ENCODE data around the gene GTSE1. TPM values are rescaled to one million over a fixed set of nuclear protein-coding genes. Genes with fewer than 3 reads are reported as not detected.

GTSE1 gene
- total RNA-seq, 2 donors from 2014 or later = 2.2 to 7.9 TPM

GRCh38 chr22:46368871-46369715 is 72.4 kb downstream of the GTSE1 start:
- no peak for DNase-seq
- intact Hi-C loops (cut with DNase I, micrococcal nuclease) = loop anchor here (5.0 to 10.0 kb wide), 2 partner anchors 173 to 176 kb away; no protein-coding TSS in a partner anchor

GRCh38 chr22:46369716-46370583 is 73.3 kb downstream of the GTSE1 start:
- intact Hi-C loops (cut with DNase I, micrococcal nuclease) = loop anchor here (5.0 to 10.0 kb wide), 2 partner anchors 172 to 175 kb away; no protein-coding TSS in a partner anchor
- ATAC-seq = no peak
- DNase-seq = peak in 1 of 2 donors; percentile 46

More at GRCh38 chr22:46368871-46369715, 72.4 kb downstream of the GTSE1 start:
- no peak for ATAC-seq

- DNase-seq (no peak), ATAC-seq (peak; percentile 14)
- intact Hi-C loops (cut with DNase I, micrococcal nuclease) = no loop called here
Measured at GRCh38 chr22:46370584-46371291, 74.1 kb downstream of the GTSE1 start.

GRCh38 chr22:46371623-46372226 is 75.1 kb downstream of the GTSE1 start:
- ATAC-seq (no peak), DNase-seq (no peak)
- intact Hi-C loops (cut with DNase I, micrococcal nuclease) = no loop called here

- DNase-seq (no peak), ATAC-seq (no peak)
- intact Hi-C loops (cut with DNase I, micrococcal nuclease) = no loop called here
Measured at GRCh38 chr22:46372686-46373085, 76.0 kb downstream of the GTSE1 start.

- DNase-seq = peak; percentile 56 to 70
- intact Hi-C loops (cut with DNase I, micrococcal nuclease) = no loop called here
- ATAC-seq = peak; percentile 3
Measured at GRCh38 chr22:46373159-46373558, 76.5 kb downstream of the GTSE1 start.

- intact Hi-C loops (cut with DNase I, micrococcal nuclease) = no loop called here
- DNase-seq (peak; percentile 75 to 82), ATAC-seq (peak; percentile 47)
Measured at GRCh38 chr22:46373921-46374662, 77.4 kb downstream of the GTSE1 start.

GRCh38 chr22:46374663-46375474 is 78.2 kb downstream of the GTSE1 start:
- ATAC-seq (peak; percentile 74), DNase-seq (peak; percentile 83 to 92)
- intact Hi-C loops (cut with DNase I, micrococcal nuclease) = no loop called here

GRCh38 chr22:46376111-46376510 is 79.4 kb downstream of the GTSE1 start:
- intact Hi-C loops (cut with DNase I, micrococcal nuclease) = no loop called here
- no peak for DNase-seq
- no peak for ATAC-seq

GRCh38 chr22:46376908-46377524 is 80.3 kb downstream of the GTSE1 start:
- DNase-seq = no peak
- ATAC-seq = no peak
- intact Hi-C loops (cut with DNase I, micrococcal nuclease) = no loop called here

GRCh38 chr22:46377525-46378425 is 81.1 kb downstream of the GTSE1 start:
- peak; percentile 58 to 86 for DNase-seq
- intact Hi-C loops (cut with DNase I, micrococcal nuclease) = no loop called here
- peak; percentile 53 for ATAC-seq

GRCh38 chr22:46378426-46379065 is 81.9 kb downstream of the GTSE1 start:
- DNase-seq (no peak), ATAC-seq (no peak)
- intact Hi-C loops (cut with DNase I, micrococcal nuclease) = no loop called here

- intact Hi-C loops (cut with DNase I, micrococcal nuclease) = no loop called here
- ATAC-seq (peak; percentile 50), DNase-seq (peak in 1 of 2 donors; percentile 51)
Measured at GRCh38 chr22:46379066-46379930, 82.6 kb downstream of the GTSE1 start.

GRCh38 chr22:46380069-46380468 is 83.4 kb downstream of the GTSE1 start:
- DNase-seq (no peak), ATAC-seq (no peak)

More at GRCh38 chr22:46380069-46380468, 83.4 kb downstream of the GTSE1 start:
- intact Hi-C loops (cut with DNase I, micrococcal nuclease) = no loop called here

Data from left colon (tissue), 2 donors.